EH (cell line): ENCODE data around the gene MGAT1.
A peak's percentile ranks its signal among the peaks of the same experiment; 100 is the strongest.

Experiments
- DNase-seq: peaks from one replicate; pipeline ENCODE4 v3.0.0-alpha.2; 2015; ENCODE audit warnings: low read depth

Gene MGAT1

GRCh38 chr5:180823940-180824629 lies 21.5 kb upstream of the MGAT1 start:
- DNase-seq, result no peak

GRCh38 chr5:180823346-180823745 lies 20.7 kb upstream of the MGAT1 start:
- no peak for DNase-seq

GRCh38 chr5:180821538-180821937 lies 18.9 kb upstream of the MGAT1 start:
- no peak for DNase-seq

GRCh38 chr5:180820788-180821321 lies 18.2 kb upstream of the MGAT1 start:
- DNase-seq, result no peak

GRCh38 chr5:180818677-180819341 lies 16.2 kb upstream of the MGAT1 start:
- no peak for DNase-seq

GRCh38 chr5:180817893-180818674 lies 15.5 kb upstream of the MGAT1 start:
- no peak for DNase-seq

- no peak for DNase-seq
These were observed 14.3 kb upstream of the MGAT1 start for GRCh38 chr5:180816608-180817534.

GRCh38 chr5:180815293-180815917 lies 12.8 kb upstream of the MGAT1 start:
- DNase-seq, result peak; percentile 39

GRCh38 chr5:180813420-180813819 lies 10.8 kb upstream of the MGAT1 start:
- no peak for DNase-seq

- DNase-seq, result no peak
These were observed 9.1 kb upstream of the MGAT1 start for GRCh38 chr5:180811623-180812124.

- DNase-seq, result peak; percentile 53
These were observed 8.5 kb upstream of the MGAT1 start for GRCh38 chr5:180810959-180811622.

GRCh38 chr5:180810210-180810958 lies 7.8 kb upstream of the MGAT1 start:
- DNase-seq, result peak; percentile 94

GRCh38 chr5:180809403-180810209 lies 7.0 kb upstream of the MGAT1 start:
- peak; percentile 94 for DNase-seq

- no peak for DNase-seq
These were observed 5.9 kb upstream of the MGAT1 start for GRCh38 chr5:180808461-180809000.

- DNase-seq, result peak; percentile 39
These were observed 5.2 kb upstream of the MGAT1 start for GRCh38 chr5:180807654-180808414.

GRCh38 chr5:180807046-180807445 lies 4.4 kb upstream of the MGAT1 start:
- DNase-seq, result no peak

- DNase-seq, result no peak
These were observed 3.9 kb upstream of the MGAT1 start for GRCh38 chr5:180806351-180807011.
